Endothelial cell of umbilical vein (primary cell): ENCODE data around the gene MCF2L. TPM values are rescaled to one million over a fixed set of nuclear protein-coding genes. Genes with fewer than 3 reads are reported as not detected.

Experiments used
- BruUV-seq: library from RNA; stranded (reverse); fragments of 400-500 nt; replicated peaks from 2 replicates; lab custom pipeline; 2021; lab: Mats Ljungman, UMichigan
- CTCF ChIA-PET: fragments of 300-600, 350-600 bp; sonication (Branson Sonifier 250); formaldehyde crosslinking; loops from one replicate; lab custom pipeline; 2021; ENCODE audit warnings: antibody characterized with exemption, inconsistent platforms; lab: Charles Lee
- POLR2A ChIA-PET: fragments of 300-600, 350-600 bp; sonication (Branson Sonifier 250); formaldehyde crosslinking; loops from one replicate; lab custom pipeline; 2021; ENCODE audit warnings: antibody characterized with exemption, inconsistent platforms; lab: Charles Lee
- DNase-seq: peaks from one replicate; pipeline ENCODE4 v3.0.0-alpha.2; 2011; ENCODE audit warnings: low read depth, low spot score
- FAIRE-seq: peaks from 2 replicates; lab custom pipeline; 2011; peaks lifted over from hg19 to GRCh38; lab: Jason Lieb, UNC
- H2AFZ ChIP-seq: 2 replicates; pipeline ENCODE4 v1.6.0; 2012; ENCODE audit warnings: low read depth, low read length, control low read depth, inconsistent platforms
- H3K27ac ChIP-seq: 2 replicates; pipeline ENCODE4 v1.5.1; 2011; ENCODE audit warnings: low read depth, mild to moderate bottlenecking, control low read depth, low read length, moderate library complexity; ENCODE audit not compliant: insufficient read depth
- H3K27me3 ChIP-seq, 2 experiments: 2 replicates each; pipeline versions ENCODE4 v1.6.0 to v1.6.1; 2011; ENCODE audit warnings: low read length in 2 of 2, mixed read lengths in 1 of 2; ENCODE audit not compliant: control insufficient read depth in 2 of 2, insufficient read depth in 2 of 2
- H3K36me3 ChIP-seq, 2 experiments: 2 replicates in 1 of 2; 3 replicates in 1 of 2; pipeline ENCODE4 v1.5.1; 2011; ENCODE audit warnings: low read length in 2 of 2, mild to moderate bottlenecking in 1 of 2, moderate library complexity in 1 of 2; ENCODE audit not compliant: control insufficient read depth in 2 of 2, insufficient read depth in 2 of 2; ENCODE audit errors: extremely low read depth in 1 of 2
- H3K4me1 ChIP-seq: 3 replicates; pipeline ENCODE4 v1.5.1; 2011; ENCODE audit warnings: mild to moderate bottlenecking, low read length; ENCODE audit not compliant: control insufficient read depth, insufficient read depth; ENCODE audit errors: extremely low read depth
- H3K4me2 ChIP-seq: 2 replicates; pipeline ENCODE4 v1.6.1; 2011; ENCODE audit warnings: low read length, control low read depth, mixed read lengths; ENCODE audit not compliant: insufficient read depth
- H3K4me3 ChIP-seq, 3 experiments: fragments of 200-600 bp in 1 of 3; sonication (generic), shearing (Covaris generic) in 1 of 3; replicated peaks in 1 of 3; 2 replicates each; pipeline ENCODE4 v1.5.1; 2011 to 2016; ENCODE audit warnings: control low read depth in 3 of 3, low read length in 3 of 3, mild to moderate bottlenecking in 2 of 3, inconsistent platforms in 1 of 3, low read depth in 1 of 3, moderate library complexity in 1 of 3; ENCODE audit not compliant: insufficient read depth in 1 of 3
- H3K79me2 ChIP-seq: 2 replicates; pipeline ENCODE4 v1.6.0; 2012; ENCODE audit warnings: low read length, inconsistent platforms; ENCODE audit not compliant: control insufficient read depth, insufficient read depth
- H3K9ac ChIP-seq: replicated peaks from 2 replicates; pipeline ENCODE3; 2011; ENCODE audit warnings: low read length, control low read depth; ENCODE audit not compliant: insufficient read depth; ENCODE audit errors: extremely low read depth
- H3K9me1 ChIP-seq: replicated peaks from 3 replicates; pipeline ENCODE4 v1.6.0; 2011; ENCODE audit warnings: mild to moderate bottlenecking, low read length; ENCODE audit not compliant: control insufficient read depth, insufficient read depth; ENCODE audit errors: extremely low read depth
- H3K9me3 ChIP-seq: replicated peaks from 2 replicates; pipeline ENCODE4 v1.5.1; 2012; ENCODE audit warnings: low read length, inconsistent platforms; ENCODE audit not compliant: control insufficient read depth, insufficient read depth
- H4K20me1 ChIP-seq: replicated peaks from 2 replicates; pipeline ENCODE3; 2011; ENCODE audit warnings: mild to moderate bottlenecking, low read length; ENCODE audit not compliant: control insufficient read depth, insufficient read depth; ENCODE audit errors: extremely low read depth
- EZH2 ChIP-seq: IDR thresholded peaks from 2 replicates; pipeline ENCODE4 v1.6.1; 2012; ENCODE audit warnings: borderline replicate concordance, low read depth, mild to moderate bottlenecking, moderate library complexity, low read length, inconsistent platforms; ENCODE audit not compliant: severe bottlenecking
- FOS ChIP-seq: IDR thresholded peaks from 2 replicates; pipeline ENCODE4 v1.6.1; 2011; ENCODE audit warnings: mild to moderate bottlenecking, low read length, moderate library complexity, borderline replicate concordance; ENCODE audit not compliant: insufficient read depth
- GATA2 ChIP-seq: IDR thresholded peaks from 2 replicates; pipeline ENCODE4 v1.7.0; 2011; ENCODE audit warnings: low read depth, mild to moderate bottlenecking, moderate library complexity, mixed read lengths, low read length; ENCODE audit not compliant: insufficient read length, insufficient read depth
- JUN ChIP-seq: IDR thresholded peaks from 2 replicates; pipeline ENCODE4 v1.6.1; 2011; ENCODE audit warnings: borderline replicate concordance, low read depth; ENCODE audit not compliant: insufficient read length, insufficient read depth
- MYC ChIP-seq: IDR thresholded peaks from one replicate; pipeline ENCODE4 v1.6.1; 2011; ENCODE audit warnings: mild to moderate bottlenecking, low read depth, low read length
- POLR2A ChIP-seq: IDR thresholded peaks from 2 replicates; pipeline ENCODE4 v1.6.1; 2012; ENCODE audit warnings: low read depth, mild to moderate bottlenecking, control low read depth, low read length
- POLR2AphosphoS5 ChIP-seq: IDR thresholded peaks from 2 replicates; pipeline ENCODE4 v1.6.1; 2012; ENCODE audit warnings: low read depth, mild to moderate bottlenecking, control low read depth, low read length, moderate library complexity; ENCODE audit not compliant: insufficient read depth
- dilution Hi-C: fragments of 300-500 bp; cut with MboI; formaldehyde crosslinking; loops from one replicate; pipeline ENCODE4 v1.15.0; 2019; ENCODE audit warnings: low sequenced_read_pairs; ENCODE audit not compliant: extremely low pct_ligation_motif_present
- intact Hi-C: fragments of 100-400 bp; cut with micrococcal nuclease; formaldehyde crosslinking; loops from one replicate; pipeline ENCODE4 v1.10.0; 2022
- polyA plus RNA-seq, 4 experiments: library from polyadenylated mRNA; depleted of rRNA in 3 of 4; stranded (reverse) in 3 of 4; unstranded in 1 of 4; fragments of >200 nt; gene quantifications; 2 replicates each; pipeline versions ENCODE4 v1.2.1 to v1.2.3, GENCODE V29; 2011 to 2012; ENCODE audit warnings: missing spikeins in 1 of 4
- total RNA-seq: library from RNA; stranded (reverse); gene quantifications from 2 replicates; pipeline ENCODE4 v1.2.3, GENCODE V29; 2021
- TF ChIP-seq, protein P1 (sequence below): IDR thresholded peaks from 2 replicates; pipeline ENCODE4 v1.6.1; 2011; ENCODE audit not compliant: insufficient read depth, insufficient read length
- TF ChIP-seq, protein P2 (sequence below), 2 donors: IDR thresholded peaks; 1 replicate in 1 of 2; 2 replicates in 1 of 2; pipeline ENCODE4 v1.5.1; 2011; ENCODE audit warnings: low read length in 2 of 2, mild to moderate bottlenecking in 2 of 2, moderate library complexity in 2 of 2, control low read depth in 1 of 2, inconsistent platforms in 1 of 2, low read depth in 1 of 2; ENCODE audit not compliant: insufficient read depth in 1 of 2; ENCODE audit errors: extremely low read depth in 1 of 2

The MCF2L gene
- total and polyA plus RNA-seq, 2 donors (not counting 3 experiments of a cell fraction or from before 2014, with no cell fraction given) = 0.33 to 0.58 TPM

DNA sequence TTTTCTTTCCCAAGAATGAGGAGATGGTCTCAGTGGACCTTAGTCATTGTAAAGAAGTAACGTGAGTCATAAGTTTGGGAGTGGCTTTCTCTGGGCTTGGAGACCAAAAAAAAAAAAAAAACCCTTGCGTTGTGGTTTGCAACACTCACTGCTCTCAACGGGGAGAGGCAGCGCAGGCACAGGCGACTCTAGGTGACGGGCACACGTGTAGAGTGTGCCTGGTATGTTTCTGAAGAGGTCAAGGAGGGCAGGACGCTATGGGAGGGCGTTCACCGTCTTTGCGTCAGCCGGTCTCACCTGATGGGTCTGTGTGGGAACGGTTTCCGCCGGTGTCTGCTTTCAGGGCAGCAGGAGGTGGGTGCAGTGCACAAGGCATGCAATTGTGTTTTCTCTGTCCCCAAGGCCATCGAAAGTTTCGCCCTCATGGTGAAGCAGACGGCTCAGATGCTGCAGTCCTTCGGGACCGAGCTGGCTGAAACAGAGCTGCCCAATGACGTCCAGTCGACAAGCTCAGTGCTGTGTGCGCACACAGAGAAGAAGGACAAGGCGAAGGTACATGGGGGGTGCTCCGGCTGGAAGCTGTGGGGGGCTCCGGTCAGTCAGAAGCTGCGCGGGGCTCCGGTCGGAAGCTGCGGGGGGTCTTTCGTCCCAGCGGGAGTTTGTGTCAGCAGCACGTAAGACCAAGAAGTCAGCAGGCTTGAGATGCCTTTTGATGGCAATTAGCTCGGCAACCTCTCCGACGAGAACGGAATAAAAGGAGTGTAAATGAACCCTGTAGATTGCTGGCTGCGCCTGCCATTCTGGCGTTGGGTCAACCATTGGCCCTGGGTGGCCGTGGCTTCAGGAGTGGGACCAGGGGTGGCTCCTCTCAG is 95.8 kb downstream of the MCF2L start:
- Histone ChIP-seq H3K36me3 (no peaks in the 10 kb centered on the region), H3K27ac (no peak overlapping the region), H3K9me3 (no peaks in the 10 kb centered on the region), H4K20me1 (no peaks in the 10 kb centered on the region), H3K4me2 (no peak overlapping the region), H3K4me1 (no peaks in the 10 kb centered on the region), H3K9ac (no peak overlapping the region), H3K27me3 (no peaks in the 10 kb centered on the region), H3K4me3 (no peak overlapping the region), H3K9me1 (no peaks in the 10 kb centered on the region), H2AFZ (no peak overlapping the region), H3K79me2 (no peaks in the 10 kb centered on the region)
- FAIRE-seq (no peak), DNase-seq (no peak)
- intact Hi-C loops = no loop called here
- ChIA-PET POLR2A (no interaction called here), CTCF (no interaction called here)
- TF ChIP-seq JUN = no peak
- TF ChIP-seq POLR2AphosphoS5 = no peak
- no peak for TF ChIP-seq FOS
- no peak for TF ChIP-seq EZH2
- no peak for TF ChIP-seq MYC
- no peak for TF ChIP-seq GATA2
- TF ChIP-seq, protein P1, sequence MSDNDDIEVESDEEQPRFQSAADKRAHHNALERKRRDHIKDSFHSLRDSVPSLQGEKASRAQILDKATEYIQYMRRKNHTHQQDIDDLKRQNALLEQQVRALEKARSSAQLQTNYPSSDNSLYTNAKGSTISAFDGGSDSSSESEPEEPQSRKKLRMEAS = no peak
- no peak for TF ChIP-seq POLR2A
- TF ChIP-seq, protein P2, sequence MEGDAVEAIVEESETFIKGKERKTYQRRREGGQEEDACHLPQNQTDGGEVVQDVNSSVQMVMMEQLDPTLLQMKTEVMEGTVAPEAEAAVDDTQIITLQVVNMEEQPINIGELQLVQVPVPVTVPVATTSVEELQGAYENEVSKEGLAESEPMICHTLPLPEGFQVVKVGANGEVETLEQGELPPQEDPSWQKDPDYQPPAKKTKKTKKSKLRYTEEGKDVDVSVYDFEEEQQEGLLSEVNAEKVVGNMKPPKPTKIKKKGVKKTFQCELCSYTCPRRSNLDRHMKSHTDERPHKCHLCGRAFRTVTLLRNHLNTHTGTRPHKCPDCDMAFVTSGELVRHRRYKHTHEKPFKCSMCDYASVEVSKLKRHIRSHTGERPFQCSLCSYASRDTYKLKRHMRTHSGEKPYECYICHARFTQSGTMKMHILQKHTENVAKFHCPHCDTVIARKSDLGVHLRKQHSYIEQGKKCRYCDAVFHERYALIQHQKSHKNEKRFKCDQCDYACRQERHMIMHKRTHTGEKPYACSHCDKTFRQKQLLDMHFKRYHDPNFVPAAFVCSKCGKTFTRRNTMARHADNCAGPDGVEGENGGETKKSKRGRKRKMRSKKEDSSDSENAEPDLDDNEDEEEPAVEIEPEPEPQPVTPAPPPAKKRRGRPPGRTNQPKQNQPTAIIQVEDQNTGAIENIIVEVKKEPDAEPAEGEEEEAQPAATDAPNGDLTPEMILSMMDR (IDR thresholded peaks at IDR 0.05; ENCODE audit: extremely low read depth in 1 of 2, insufficient read depth in 1 of 2, low read depth in 1 of 2, low read length in 2 of 2) = no peak
- no TSS peak for BruUV-seq
- dilution Hi-C loops = no loop called here
